Gastrocnemius medialis (tissue), 4 donors: ENCODE data around the gene LAMTOR3.

ENCODE experiments used
- POLR2A ChIP-seq, 2 donors: fragments of 450-650 bp; IDR thresholded peaks; one replicate each; pipeline ENCODE4 v1.6.1; 2017; ENCODE audit warnings: antibody characterized with exemption in 2 of 2, mild to moderate bottlenecking in 2 of 2, moderate library complexity in 2 of 2
- TF ChIP-seq, protein P1 (sequence below), 5 experiments: fragments of 450-650 bp in 3 of 5; fragments of 200-600 bp in 2 of 5; sonication (generic) in 2 of 5; IDR thresholded peaks in 4 of 5; conservative IDR thresholded peaks in 1 of 5; 1 replicate in 4 of 5; 2 replicates in 1 of 5; pipeline ENCODE4 v1.5.1; 2016 to 2019; ENCODE audit warnings: antibody characterized with exemption in 5 of 5, mild to moderate bottlenecking in 3 of 5, moderate library complexity in 3 of 5

- TF ChIP-seq, protein P1, sequence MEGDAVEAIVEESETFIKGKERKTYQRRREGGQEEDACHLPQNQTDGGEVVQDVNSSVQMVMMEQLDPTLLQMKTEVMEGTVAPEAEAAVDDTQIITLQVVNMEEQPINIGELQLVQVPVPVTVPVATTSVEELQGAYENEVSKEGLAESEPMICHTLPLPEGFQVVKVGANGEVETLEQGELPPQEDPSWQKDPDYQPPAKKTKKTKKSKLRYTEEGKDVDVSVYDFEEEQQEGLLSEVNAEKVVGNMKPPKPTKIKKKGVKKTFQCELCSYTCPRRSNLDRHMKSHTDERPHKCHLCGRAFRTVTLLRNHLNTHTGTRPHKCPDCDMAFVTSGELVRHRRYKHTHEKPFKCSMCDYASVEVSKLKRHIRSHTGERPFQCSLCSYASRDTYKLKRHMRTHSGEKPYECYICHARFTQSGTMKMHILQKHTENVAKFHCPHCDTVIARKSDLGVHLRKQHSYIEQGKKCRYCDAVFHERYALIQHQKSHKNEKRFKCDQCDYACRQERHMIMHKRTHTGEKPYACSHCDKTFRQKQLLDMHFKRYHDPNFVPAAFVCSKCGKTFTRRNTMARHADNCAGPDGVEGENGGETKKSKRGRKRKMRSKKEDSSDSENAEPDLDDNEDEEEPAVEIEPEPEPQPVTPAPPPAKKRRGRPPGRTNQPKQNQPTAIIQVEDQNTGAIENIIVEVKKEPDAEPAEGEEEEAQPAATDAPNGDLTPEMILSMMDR (IDR thresholded peaks at IDR 0.05 in 4 of 5, conservative IDR thresholded peaks at IDR 0.05 in 1 of 5), result no peak
- TF ChIP-seq POLR2A (IDR thresholded peaks at IDR 0.05), result no peak
These were observed 45.6 kb downstream of the LAMTOR3 start for GRCh38 chr4:99848591-99849001.
